Brain pericyte (primary cell): ENCODE data around the gene SLX9.

ENCODE experiments used
- DNase-seq: peaks from one replicate; pipeline ENCODE4 v3.0.0-alpha.2; 2012; ENCODE audit warnings: low read depth, low spot score

The SLX9 gene

GRCh38 chr21:44929799-44930542 is 9.9 kb upstream of the SLX9 start:
- DNase-seq: no peak

DNA sequence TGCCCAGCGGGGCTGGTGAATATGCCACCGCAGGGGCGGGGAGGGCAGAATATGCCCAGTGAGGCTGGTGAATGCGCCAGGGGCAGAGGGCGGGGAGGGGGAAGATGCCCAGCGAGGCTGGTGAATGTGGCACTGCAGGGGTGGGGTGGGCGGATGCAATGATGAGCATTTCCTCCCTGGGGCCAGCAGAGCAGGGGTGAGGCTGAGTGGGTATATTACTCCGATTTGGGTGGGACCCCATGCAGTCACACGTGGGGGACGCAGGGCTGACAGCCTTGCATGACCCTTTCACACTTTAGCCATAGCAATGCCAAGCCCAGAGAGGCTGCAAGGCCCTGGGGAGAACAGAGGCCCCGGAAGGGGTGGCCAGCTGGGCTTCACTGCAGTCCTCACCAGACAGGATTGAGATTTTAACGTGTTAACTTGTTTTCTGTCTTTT is 9.3 kb upstream of the SLX9 start:
- no peak for DNase-seq

DNA sequence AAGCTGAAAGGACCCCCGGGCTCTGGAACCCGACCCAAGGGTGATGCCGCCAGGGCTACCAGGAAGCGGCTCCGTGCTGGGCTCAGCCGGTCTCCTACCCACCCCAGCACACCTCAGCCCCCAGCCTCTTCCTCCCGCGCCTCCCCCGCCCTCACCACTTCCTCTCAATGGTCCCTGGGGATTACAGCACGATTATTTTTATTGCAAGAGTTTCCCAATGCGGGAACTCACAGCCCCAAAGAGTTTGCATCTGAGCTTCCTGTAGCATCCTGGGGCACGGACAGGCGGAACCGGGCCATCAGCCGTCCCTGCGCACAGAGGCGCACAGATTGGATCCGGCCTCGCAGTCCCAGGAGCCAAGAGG is 8.7 kb upstream of the SLX9 start:
- no peak for DNase-seq

DNA sequence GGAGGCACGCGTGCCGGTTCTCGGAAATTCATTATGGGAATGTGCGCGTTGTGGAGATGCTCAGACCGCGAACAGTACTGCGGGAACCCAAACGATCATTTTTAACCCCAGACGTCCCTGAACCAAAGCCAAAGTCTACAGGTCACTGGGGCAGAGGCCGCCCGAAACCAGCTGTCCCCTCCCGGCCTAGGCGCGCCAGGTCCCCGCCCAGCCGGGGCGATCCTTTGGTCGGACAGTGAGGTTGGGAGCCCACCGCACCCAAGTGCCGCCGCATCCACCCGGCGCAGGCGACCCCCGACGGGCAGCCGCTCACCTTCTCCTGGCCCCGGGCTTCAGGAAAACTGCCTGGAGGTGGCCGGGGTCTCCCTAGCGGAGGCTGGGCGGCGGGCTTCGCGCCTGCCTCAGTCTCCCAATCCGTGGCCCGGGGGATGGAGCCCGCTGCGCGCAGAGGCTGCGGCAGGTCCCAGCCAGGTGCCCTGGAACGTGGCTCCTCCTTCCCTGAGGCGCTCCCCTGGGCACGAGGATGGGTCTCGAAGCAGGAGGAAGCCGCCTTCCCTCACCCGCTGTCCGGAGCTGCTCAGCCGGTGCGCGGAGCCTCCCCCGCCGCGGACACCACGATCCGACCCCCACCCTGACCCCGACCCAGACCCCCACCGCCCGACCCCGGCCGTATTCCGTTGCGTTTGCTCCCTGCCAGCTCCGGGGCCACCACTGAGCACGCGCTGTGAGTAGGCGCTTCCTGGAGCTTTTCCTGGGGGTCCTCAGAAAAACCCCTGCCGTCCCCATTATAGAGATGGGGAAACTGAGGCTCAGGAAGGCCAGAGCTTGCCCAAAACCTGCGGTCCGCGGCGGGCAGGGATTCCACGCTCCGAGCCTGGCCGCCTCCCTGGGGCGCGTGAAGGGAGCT is 8.1 kb upstream of the SLX9 start:
- DNase-seq: no peak

- no peak for DNase-seq
These were observed 7.2 kb upstream of the SLX9 start for GRCh38 chr21:44932408-44933181.

DNA sequence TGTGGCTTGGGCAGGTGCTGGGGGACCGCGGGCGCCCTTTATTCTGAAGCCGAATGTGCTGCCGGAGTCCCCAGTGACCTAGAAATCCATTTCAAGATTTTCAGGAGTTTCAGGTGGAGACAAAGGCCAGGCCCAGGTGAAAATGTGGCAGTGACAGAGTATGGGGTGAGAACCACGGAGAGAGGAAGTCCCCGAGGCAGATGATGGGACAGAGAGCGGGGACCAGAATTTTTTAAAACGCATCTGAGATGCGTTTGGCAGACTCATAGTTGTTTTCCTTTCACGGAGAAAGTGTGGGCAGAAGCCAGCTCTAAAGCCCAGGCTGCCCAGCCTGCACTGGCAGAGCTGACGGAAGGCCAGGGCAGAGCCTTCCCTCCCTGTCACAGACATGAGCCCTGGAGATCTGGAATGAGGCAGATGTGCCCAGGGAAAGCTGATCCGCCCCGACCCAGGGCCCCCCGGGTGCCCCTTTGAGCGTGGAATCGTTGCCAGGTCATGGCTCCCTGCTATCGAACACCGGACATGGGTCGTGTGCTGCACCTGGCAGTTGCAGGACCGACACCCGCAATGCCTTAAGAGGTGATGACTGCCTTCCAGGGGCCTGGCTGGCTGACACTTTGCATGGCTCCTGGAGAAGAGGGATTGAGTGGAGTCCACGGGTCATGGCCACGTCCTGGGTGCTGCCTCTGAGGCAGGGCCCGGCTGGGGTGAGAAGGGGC is 6.5 kb upstream of the SLX9 start:
- DNase-seq: no peak

DNA sequence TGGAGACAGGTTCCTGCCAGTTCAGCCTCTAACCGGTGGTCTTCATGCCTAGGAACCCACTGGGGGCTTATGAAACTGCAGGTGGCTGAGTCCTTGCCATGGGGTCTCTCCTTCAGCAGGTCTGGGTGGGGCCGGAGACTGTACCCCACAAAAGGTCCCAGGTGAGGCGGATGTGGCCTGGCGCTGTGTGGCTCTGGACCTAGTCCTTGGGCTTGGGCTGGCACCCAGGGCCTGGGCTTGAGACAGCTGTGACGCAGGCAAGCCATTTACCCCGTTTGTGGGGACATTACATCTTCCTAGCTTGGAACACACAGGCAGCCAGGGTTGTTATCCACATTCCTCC is 5.9 kb upstream of the SLX9 start:
- no peak for DNase-seq

GRCh38 chr21:44934276-44934675 is 5.6 kb upstream of the SLX9 start:
- DNase-seq: no peak

DNA sequence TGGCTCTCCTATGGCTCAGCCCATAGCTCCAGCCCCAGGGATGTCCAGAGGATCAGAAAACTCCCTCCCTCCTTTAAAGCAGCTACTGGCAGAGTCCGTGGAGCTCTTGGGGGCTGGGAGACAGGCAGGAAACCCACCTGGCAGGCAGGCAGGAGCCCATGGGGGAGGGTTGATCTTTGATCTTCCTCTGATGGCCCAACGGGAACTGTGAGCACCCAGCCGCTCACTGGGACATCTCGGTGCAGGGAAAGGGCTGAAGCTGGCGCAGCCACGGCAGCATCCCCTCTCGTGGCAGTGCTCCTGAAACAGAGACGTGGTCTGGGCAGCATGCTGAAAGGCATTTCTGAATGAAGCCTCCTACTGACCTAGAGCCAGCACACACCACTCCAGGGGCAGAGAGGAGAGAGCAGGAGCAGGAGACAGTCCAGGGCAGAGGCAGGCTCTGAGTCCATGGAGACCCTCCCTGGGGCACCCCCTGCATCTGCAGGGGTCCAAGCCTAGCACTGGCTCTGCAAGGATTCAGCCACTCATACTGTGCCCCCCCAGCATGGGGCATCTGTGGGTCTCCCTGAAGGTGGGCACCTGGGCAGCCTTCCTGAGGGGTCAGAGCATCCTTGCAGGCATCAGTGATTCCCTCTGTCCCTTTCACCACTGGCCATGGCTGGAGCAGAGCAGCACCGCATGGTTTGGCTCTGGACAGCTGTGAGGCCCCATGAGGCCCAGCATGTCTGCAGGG is 4.9 kb upstream of the SLX9 start:
- DNase-seq: no peak

GRCh38 chr21:44935533-44935927 is 4.3 kb upstream of the SLX9 start:
- no peak for DNase-seq

GRCh38 chr21:44938772-44939531 is 877 bp upstream of the SLX9 start:
- no peak for DNase-seq

DNA sequence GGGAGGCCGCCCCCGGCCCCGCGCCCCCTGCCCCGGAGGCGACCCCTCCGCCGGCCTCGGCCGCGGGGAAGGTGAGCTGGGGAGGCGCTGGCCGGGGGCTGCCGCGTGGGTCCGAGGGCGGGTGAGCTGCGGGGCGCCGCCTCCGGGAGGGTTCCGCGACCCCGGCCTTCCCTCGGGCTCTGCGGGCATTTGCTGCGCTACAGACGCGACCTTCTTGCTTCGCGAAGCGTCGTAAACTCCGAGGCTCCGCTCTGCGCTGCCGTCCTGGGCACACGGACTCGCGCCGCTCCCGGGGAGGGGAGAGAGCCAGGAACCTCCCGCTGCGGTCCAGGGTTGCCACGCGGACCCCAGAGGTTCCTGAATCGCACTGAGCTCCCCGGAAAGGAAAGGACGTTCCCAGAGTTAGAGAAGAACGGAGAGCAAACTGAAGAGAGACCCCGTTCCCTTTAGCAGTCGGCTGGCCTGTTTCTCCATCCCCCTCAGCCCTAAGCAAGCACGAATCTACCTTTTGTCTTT is 345 bp downstream of the SLX9 start:
- DNase-seq: no peak

DNA sequence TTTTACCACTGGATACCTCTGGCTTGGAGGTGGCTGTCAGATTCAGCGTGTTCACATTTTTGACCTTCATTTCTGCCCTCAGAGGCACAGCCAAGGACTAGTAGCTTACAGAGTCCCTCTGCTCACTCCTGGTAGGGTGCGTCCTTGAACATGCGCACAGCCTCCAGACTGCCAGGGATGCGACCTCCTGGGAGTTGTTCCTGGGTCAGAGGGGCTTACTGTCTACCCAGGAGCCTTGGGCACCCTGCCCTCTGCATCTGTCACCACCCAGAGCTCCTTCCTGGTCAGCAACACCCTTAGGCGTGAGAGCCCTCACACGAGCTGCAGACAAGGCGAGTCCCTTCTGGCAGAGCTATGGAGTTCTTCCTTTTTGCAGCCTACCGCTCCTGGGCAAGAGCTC is 1.7 kb downstream of the SLX9 start:
- no peak for DNase-seq

GRCh38 chr21:44942566-44942965 is 2.7 kb downstream of the SLX9 start:
- no peak for DNase-seq

- DNase-seq: no peak
These were observed 3.3 kb downstream of the SLX9 start for GRCh38 chr21:44943005-44943685.

DNA sequence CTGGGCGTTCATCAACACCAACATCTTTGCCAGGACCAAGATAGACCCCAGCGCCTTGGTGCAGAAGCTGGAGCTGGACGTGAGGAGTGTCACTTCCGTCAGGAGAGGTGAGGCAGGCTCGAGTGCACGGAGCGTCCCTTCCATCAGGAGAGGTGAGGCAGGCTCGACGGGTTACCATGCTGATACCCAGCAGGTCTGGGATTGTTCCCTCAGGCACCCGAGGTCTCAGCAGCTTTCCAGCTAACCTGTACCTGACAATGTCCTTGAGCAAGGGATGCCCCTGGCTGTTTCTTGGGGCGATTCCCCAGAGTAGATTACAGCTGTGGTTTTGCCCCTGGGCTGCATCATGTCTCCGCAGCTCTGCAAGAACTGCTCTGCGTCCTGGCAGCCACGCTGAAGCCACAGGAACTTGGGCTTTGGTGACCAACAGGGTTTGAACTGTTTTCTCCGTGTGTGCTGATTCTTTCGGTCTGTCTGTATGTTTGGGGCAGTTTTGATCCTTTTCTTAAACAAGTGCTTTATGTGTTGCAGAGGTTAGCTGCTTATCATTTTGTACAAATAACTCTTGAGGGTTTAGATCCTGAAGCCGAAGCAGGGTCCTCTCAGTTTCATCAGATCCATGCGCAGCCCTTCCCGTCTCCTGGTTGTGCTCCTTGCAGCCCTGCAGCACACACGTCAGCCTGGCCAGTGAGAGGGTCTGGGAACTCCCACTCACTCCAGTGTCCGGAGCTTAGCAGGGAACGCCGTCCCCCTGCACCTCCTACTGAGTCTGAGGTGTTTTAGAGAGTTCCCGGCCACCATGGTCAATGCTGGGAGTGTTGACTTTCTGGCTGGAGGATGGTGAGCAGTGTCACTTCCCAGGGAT is 4.1 kb downstream of the SLX9 start:
- DNase-seq: no peak

- DNase-seq: no peak
These were observed 4.8 kb downstream of the SLX9 start for GRCh38 chr21:44944596-44944995.

DNA sequence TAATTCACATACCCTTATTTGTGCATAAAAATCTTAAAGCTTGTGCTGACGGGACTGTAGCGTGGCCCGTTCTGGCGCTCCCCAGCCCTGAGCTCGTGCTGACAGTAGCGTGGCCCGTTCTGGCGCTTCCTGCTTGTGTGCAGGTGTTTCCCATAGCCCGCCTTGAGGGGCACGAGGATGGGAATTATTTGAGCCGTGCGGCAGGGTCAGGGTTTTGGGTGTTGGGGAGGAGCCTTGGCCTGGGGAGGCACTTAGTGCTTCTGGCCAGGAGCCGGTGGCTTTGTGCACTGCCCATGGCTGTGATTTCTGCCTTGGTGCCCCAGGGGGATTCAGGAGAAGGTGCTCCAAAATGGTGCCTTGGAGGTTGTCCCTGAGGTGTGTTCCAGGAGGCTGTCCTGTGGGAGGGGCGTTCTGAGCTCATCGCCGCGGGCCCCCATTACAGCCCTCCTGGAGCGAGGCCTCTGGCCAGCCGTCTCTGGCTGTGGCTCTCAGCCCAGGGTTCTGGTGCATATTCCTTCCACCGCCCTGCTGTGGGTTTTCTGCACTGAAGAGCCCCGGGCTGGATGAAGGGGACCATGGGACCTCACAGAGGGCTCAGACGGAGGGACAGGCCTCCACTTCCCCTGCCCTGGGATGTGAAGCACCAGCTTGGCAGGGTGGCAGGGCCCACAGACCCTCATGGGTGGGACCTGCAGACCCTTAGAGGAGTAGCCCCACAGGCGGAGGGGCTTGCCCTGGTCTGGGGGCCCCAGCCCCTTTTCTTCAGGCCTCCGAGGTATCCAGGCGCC is 6.6 kb downstream of the SLX9 start:
- no peak for DNase-seq
